CD4-positive, CD25-positive, alpha-beta regulatory T cell (primary cell): Measurements from ENCODE around the gene FRZB. TPM values are rescaled to one million over a fixed set of nuclear protein-coding genes. Genes with fewer than 3 reads are reported as not detected.

Source experiments
- ATAC-seq, 2 donors: fragments of 150-1000 bp; cut with Tn5 transposase; one replicate each; pipeline ENCODE4 v1.10.0; 2021; ENCODE audit warnings: low read depth in 2 of 2, moderate number of reproducible peaks in 2 of 2, moderate library complexity in 1 of 2
- DNase-seq, 3 donors: peaks; one replicate each; pipeline versions ENCODE4 v3.0.0 to v3.0.0-alpha.2; 2012 to 2022; ENCODE audit warnings: mixed read lengths in 1 of 3
- H3K27ac ChIP-seq: one replicate; pipeline ENCODE4 v1.7.0; 2013; ENCODE audit warnings: mild to moderate bottlenecking, low read length; ENCODE audit not compliant: insufficient read depth, poor library complexity, severe bottlenecking
- H3K27me3 ChIP-seq: one replicate; pipeline ENCODE4 v1.7.0; 2013; ENCODE audit warnings: low read length; ENCODE audit not compliant: control insufficient read depth, insufficient read depth
- H3K36me3 ChIP-seq: one replicate; pipeline ENCODE4 v1.7.0; 2013; ENCODE audit warnings: mild to moderate bottlenecking, low read length, moderate library complexity; ENCODE audit not compliant: control insufficient read depth, insufficient read depth
- H3K4me1 ChIP-seq: 2 replicates; pipeline ENCODE4 v1.7.0; 2013; ENCODE audit warnings: mild to moderate bottlenecking, low read length; ENCODE audit not compliant: insufficient read depth, control insufficient read depth, poor library complexity, severe bottlenecking
- H3K4me3 ChIP-seq: one replicate; pipeline ENCODE4 v1.7.0; 2013; ENCODE audit warnings: low read depth, mild to moderate bottlenecking, low read length, moderate library complexity
- H3K9me3 ChIP-seq, 2 experiments: 1 replicate in 1 of 2; 2 replicates in 1 of 2; pipeline ENCODE4 v1.7.0; 2013; ENCODE audit warnings: low read length in 2 of 2, mild to moderate bottlenecking in 1 of 2, moderate library complexity in 1 of 2; ENCODE audit not compliant: control insufficient read depth in 2 of 2
- H3K27ac Mint-ChIP-seq, 3 donors: one replicate each; pipeline ENCODE4 v1.8.0; 2020 to 2022; ENCODE audit warnings: mild to moderate bottlenecking in 3 of 3, mixed read lengths in 3 of 3, moderate library complexity in 2 of 3
- H3K27me3 Mint-ChIP-seq: one replicate; pipeline ENCODE4 v1.8.0; 2022; ENCODE audit warnings: mild to moderate bottlenecking, mixed read lengths
- H3K36me3 Mint-ChIP-seq: one replicate; pipeline ENCODE4 v1.8.0; 2020; ENCODE audit warnings: mixed read lengths
- H3K4me1 Mint-ChIP-seq, 4 donors: one replicate each; pipeline ENCODE4 v1.8.0; 2020 to 2022; ENCODE audit warnings: mixed read lengths in 4 of 4, mild to moderate bottlenecking in 1 of 4
- H3K4me3 Mint-ChIP-seq, 4 donors: one replicate each; pipeline ENCODE4 v1.8.0; 2020 to 2022; ENCODE audit warnings: mild to moderate bottlenecking in 4 of 4, mixed read lengths in 4 of 4, moderate library complexity in 3 of 4
- H3K9me3 Mint-ChIP-seq, 7 donors: one replicate each; pipeline ENCODE4 v1.8.0; 2020 to 2022; ENCODE audit warnings: mixed read lengths in 7 of 7, mild to moderate bottlenecking in 3 of 7, moderate library complexity in 2 of 7
- polyA plus RNA-seq, 4 donors: library from polyadenylated mRNA; unstranded; fragments of 300-500 nt; fragmentation: Illumina TruSeq; gene quantifications; one replicate each; pipeline ENCODE4 v1.2.3, GENCODE V29; 2021
- total RNA-seq: library from RNA; stranded (reverse); gene quantifications from one replicate; pipeline ENCODE4 v1.2.3, GENCODE V29; 2022

The FRZB gene
- total and polyA plus RNA-seq, 5 donors from 2014 or later, result not detected

GRCh38 chr2:182854375-182855105, 11.9 kb downstream of the FRZB start:
- H3K27me3 Mint-ChIP-seq, result peaks cover 17% of the 10 kb centered on the region
- no peaks in the 10 kb centered on the region for H3K4me1 Mint-ChIP-seq

GRCh38 chr2:182852801-182853200, 13.6 kb downstream of the FRZB start:
- Histone ChIP-seq H3K36me3 (no peaks in the 10 kb centered on the region), H3K27ac (no peak overlapping the region), H3K4me1 (no peaks in the 10 kb centered on the region), H3K4me3 (no peak overlapping the region), H3K9me3 (no peaks in the 10 kb centered on the region), H3K27me3 (no peaks in the 10 kb centered on the region)
- H3K9me3 Mint-ChIP-seq, result peaks cover 0 to 6% (median 0%) of the 10 kb centered on the region in 7 donors
- ATAC-seq (no peak), DNase-seq (no peak)
- no peak overlapping the region for H3K4me3 Mint-ChIP-seq
- H3K27ac Mint-ChIP-seq, result no peak overlapping the region
- no peaks in the 10 kb centered on the region for H3K4me1 Mint-ChIP-seq
- H3K36me3 Mint-ChIP-seq, result no peaks in the 10 kb centered on the region
- peaks cover 17% of the 10 kb centered on the region for H3K27me3 Mint-ChIP-seq

More at GRCh38 chr2:182854375-182855105, 11.9 kb downstream of the FRZB start:
- DNase-seq (no peak), ATAC-seq (no peak)
- H3K9me3 Mint-ChIP-seq, result peaks cover 0 to 6% (median 0%) of the 10 kb centered on the region in 7 donors
- no peak overlapping the region for H3K4me3 Mint-ChIP-seq
- no peak overlapping the region for H3K27ac Mint-ChIP-seq
- Histone ChIP-seq H3K4me3 (no peak overlapping the region), H3K36me3 (no peaks in the 10 kb centered on the region), H3K27me3 (no peaks in the 10 kb centered on the region), H3K4me1 (no peaks in the 10 kb centered on the region), H3K27ac (no peak overlapping the region), H3K9me3 (no peaks in the 10 kb centered on the region)
- no peaks in the 10 kb centered on the region for H3K36me3 Mint-ChIP-seq

GRCh38 chr2:182852090-182852489, 14.3 kb downstream of the FRZB start:
- Histone ChIP-seq H3K36me3 (no peaks in the 10 kb centered on the region), H3K4me3 (no peak overlapping the region), H3K9me3 (no peaks in the 10 kb centered on the region), H3K27me3 (no peaks in the 10 kb centered on the region), H3K27ac (no peak overlapping the region), H3K4me1 (no peaks in the 10 kb centered on the region)
- peaks cover 11% of the 10 kb centered on the region for H3K27me3 Mint-ChIP-seq
- no peaks in the 10 kb centered on the region for H3K4me1 Mint-ChIP-seq
- H3K27ac Mint-ChIP-seq, result no peak overlapping the region
- no peaks in the 10 kb centered on the region for H3K36me3 Mint-ChIP-seq
- peaks cover 0 to 3% (median 0%) of the 10 kb centered on the region in 7 donors for H3K9me3 Mint-ChIP-seq
- DNase-seq, result no peak
- ATAC-seq, result no peak
- H3K4me3 Mint-ChIP-seq, result no peak overlapping the region

- Histone ChIP-seq H3K4me1 (no peaks in the 10 kb centered on the region), H3K36me3 (no peaks in the 10 kb centered on the region), H3K4me3 (no peak overlapping the region), H3K27ac (no peak overlapping the region), H3K27me3 (no peaks in the 10 kb centered on the region), H3K9me3 (no peaks in the 10 kb centered on the region)
- Mint-ChIP-seq H3K27ac (no peak overlapping the region), H3K36me3 (no peaks in the 10 kb centered on the region), H3K4me1 (no peaks in the 10 kb centered on the region), H3K27me3 (no peaks in the 10 kb centered on the region), H3K9me3 (no peaks in the 10 kb centered on the region), H3K4me3 (no peak overlapping the region)
- no peak for ATAC-seq
- DNase-seq, result no peak
These were observed 20.5 kb downstream of the FRZB start for GRCh38 chr2:182845794-182846417.

GRCh38 chr2:182836451-182836850, 30.0 kb downstream of the FRZB start:
- Mint-ChIP-seq H3K9me3 (no peaks in the 10 kb centered on the region), H3K36me3 (no peaks in the 10 kb centered on the region), H3K4me1 (no peaks in the 10 kb centered on the region), H3K4me3 (no peak overlapping the region), H3K27ac (no peak overlapping the region), H3K27me3 (peaks cover 29% of the 10 kb centered on the region)
- no peak overlapping the region for H3K4me3 ChIP-seq
- H3K27me3 ChIP-seq, result peaks cover 4% of the 10 kb centered on the region
- no peak for ATAC-seq
- H3K4me1 ChIP-seq, result no peaks in the 10 kb centered on the region
- no peak overlapping the region for H3K27ac ChIP-seq
- no peak for DNase-seq
- no peaks in the 10 kb centered on the region for H3K36me3 ChIP-seq
- H3K9me3 ChIP-seq, result no peaks in the 10 kb centered on the region

GRCh38 chr2:182834293-182834692, 32.1 kb downstream of the FRZB start:
- H3K4me3 ChIP-seq, result no peak overlapping the region
- no peaks in the 10 kb centered on the region for H3K36me3 Mint-ChIP-seq
- H3K27ac ChIP-seq, result no peak overlapping the region
- no peak overlapping the region for H3K4me3 Mint-ChIP-seq
- ATAC-seq (no peak), DNase-seq (no peak)
- H3K9me3 ChIP-seq, result no peaks in the 10 kb centered on the region
- no peaks in the 10 kb centered on the region for H3K4me1 ChIP-seq
- H3K27me3 Mint-ChIP-seq, result peaks cover 22% of the 10 kb centered on the region
- no peaks in the 10 kb centered on the region for H3K36me3 ChIP-seq
- H3K27ac Mint-ChIP-seq, result no peak overlapping the region
- peaks cover 4% of the 10 kb centered on the region for H3K27me3 ChIP-seq
- H3K9me3 Mint-ChIP-seq, result no peaks in the 10 kb centered on the region
- H3K4me1 Mint-ChIP-seq, result no peaks in the 10 kb centered on the region

- DNase-seq (no peak), ATAC-seq (no peak)
- Histone ChIP-seq H3K4me3 (no peak overlapping the region), H3K36me3 (no peaks in the 10 kb centered on the region), H3K27ac (no peak overlapping the region), H3K4me1 (no peaks in the 10 kb centered on the region), H3K9me3 (no peaks in the 10 kb centered on the region), H3K27me3 (peaks cover 4% of the 10 kb centered on the region)
- H3K4me3 Mint-ChIP-seq, result no peak overlapping the region
- no peaks in the 10 kb centered on the region for H3K4me1 Mint-ChIP-seq
- no peaks in the 10 kb centered on the region for H3K36me3 Mint-ChIP-seq
- H3K27ac Mint-ChIP-seq, result no peak overlapping the region
- peaks cover 22% of the 10 kb centered on the region for H3K27me3 Mint-ChIP-seq
- H3K9me3 Mint-ChIP-seq, result no peaks in the 10 kb centered on the region
These were observed 33.2 kb downstream of the FRZB start for GRCh38 chr2:182833084-182833854.
